LHCN-M2 (cell line): ENCODE results near the gene NR2C1. TPM values are rescaled to one million over a fixed set of nuclear protein-coding genes. Genes with fewer than 3 reads are reported as not detected.

Experiments
- DNase-seq: peaks from one replicate; pipeline ENCODE4 v3.0.0-alpha.2; 2012; ENCODE audit warnings: low read depth
- total RNA-seq: library from RNA; depleted of rRNA; stranded (reverse); fragments of >200 nt; gene quantifications from 2 replicates; pipeline ENCODE4 v1.2.3, GENCODE V29; 2014

The NR2C1 gene
- total RNA-seq, 1 experiment from 2014 or later, result 35.4 TPM

GRCh38 chr12:95085612-95086011, 12.2 kb upstream of the NR2C1 start:
- no peak for DNase-seq

GRCh38 chr12:95083938-95084337, 10.5 kb upstream of the NR2C1 start:
- peak; percentile 97 for DNase-seq

DNA sequence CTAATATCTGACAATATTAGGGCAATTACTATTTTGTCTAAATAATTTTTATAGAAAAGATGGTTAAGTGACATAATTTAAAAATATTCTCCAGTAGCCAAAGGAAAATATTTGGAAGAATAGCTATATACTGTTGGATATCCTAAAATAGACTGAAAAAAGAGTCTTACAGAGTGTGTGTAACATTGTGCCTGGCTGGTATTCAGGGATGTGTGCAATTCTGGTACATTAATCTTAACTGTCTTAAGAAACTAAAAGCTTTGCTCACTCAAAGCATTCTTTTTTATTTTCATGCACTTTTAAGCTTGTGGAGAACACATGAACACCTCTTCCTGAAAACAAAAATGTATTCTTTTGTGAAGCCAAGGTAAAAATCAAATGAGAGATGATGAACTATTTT, 10.1 kb upstream of the NR2C1 start:
- DNase-seq, result peak; percentile 18

GRCh38 chr12:95077341-95077740, 3.9 kb upstream of the NR2C1 start:
- DNase-seq, result no peak

- no peak for DNase-seq
These were observed 1.3 kb upstream of the NR2C1 start for GRCh38 chr12:95074766-95075165.

- no peak for DNase-seq
These were observed 491 bp upstream of the NR2C1 start for GRCh38 chr12:95073698-95074520.

DNA sequence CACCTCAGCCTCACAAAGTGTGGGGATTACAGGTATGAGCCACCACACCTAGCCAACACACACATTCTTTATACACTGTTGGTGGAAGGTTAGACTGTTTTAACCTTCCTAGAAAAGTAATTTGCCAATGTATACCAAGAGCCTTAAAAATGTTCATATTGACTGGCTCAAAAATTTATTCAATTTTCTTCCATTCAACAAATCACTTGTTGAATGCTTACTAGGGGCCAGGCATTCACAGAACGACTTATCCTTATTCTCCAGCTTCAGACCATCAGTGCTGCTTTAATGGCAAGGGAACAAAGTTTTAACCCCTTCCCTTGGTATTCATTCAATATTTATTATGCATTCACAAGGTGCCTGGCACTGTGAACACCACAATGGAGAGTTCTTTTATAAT, 3.0 kb downstream of the NR2C1 start:
- no peak for DNase-seq

- no peak for DNase-seq
These were observed 7.1 kb downstream of the NR2C1 start for GRCh38 chr12:95066091-95066855.

- no peak for DNase-seq
These were observed 12.5 kb downstream of the NR2C1 start for GRCh38 chr12:95060951-95061350.

DNA sequence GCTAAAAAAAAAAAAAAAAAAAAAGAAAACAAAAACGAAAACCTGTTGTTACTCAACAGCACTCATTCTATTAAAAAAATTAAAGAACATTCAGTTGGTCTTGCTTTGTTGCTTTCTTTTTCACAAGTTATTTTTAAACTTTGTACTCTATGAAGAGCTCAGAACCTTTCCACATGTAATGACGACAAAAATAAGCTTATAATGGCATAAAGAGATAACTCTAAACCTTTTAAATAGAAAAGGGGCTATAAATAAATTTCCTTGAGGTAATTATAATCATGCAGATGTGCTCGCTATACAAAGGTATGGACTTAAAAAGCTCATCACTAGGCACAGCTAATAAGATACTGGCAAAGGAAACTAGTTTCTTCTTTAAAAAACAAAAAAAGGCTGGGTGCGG, 13.4 kb downstream of the NR2C1 start:
- no peak for DNase-seq

DNA sequence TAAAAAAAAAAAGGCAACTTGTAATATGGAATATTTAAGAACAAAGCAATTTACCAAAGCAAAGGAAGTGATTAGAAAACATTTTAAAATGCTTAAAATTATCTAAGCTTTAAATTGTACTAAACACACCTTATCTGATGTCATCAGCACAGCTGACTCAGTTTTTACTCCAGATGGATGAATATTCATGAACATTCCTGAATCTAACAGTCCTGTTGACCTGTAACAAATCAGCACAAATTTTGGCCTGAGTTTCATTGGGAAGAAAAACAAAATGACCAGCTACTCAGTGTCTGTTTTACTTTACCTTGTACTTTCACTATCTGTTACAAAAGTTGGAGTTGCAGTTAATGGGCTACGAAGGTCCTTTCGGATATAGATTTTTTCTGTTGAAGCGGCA, 16.0 kb downstream of the NR2C1 start:
- DNase-seq, result no peak

DNA sequence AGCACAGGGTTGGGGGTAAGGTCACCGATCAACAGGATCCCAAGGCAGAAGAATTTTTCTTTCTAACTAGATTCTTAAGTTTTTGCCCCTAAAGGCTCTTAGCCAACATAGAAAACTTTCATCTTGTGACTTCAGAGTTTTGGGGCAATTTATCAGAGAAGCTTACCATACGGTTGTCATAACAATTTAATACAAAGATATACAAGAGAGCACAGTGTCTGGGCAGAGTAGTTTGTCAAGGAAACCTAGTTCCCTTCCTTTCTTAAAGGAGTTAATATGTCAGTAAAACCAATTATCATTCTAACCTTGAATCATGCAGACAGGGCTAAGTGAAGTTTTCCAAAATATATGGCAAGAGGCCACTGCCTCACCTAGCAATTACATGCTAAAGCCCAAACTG, 18.4 kb downstream of the NR2C1 start:
- no peak for DNase-seq

DNA sequence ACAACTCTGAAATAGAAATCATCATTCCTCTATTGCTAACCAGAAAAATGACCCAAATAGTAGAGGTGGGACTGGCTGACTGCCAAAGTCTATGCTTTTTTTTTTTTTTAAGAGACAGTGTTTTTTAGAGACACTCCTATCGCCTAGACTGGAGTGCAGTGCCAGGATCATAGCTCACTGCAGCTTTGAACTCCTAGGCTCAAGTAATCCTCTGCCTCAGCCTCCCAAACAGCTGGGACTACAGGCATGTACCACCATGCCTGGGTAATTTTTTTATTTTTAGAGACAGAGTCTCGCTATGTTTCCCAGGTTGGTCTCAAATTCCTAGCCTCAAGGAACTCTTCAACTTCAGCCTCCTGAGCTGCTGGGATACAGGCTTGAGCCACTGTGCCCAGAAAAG, 19.2 kb downstream of the NR2C1 start:
- DNase-seq, result no peak

GRCh38 chr12:95051241-95051640, 22.2 kb downstream of the NR2C1 start:
- DNase-seq, result no peak

GRCh38 chr12:95037906-95038305, 35.5 kb downstream of the NR2C1 start:
- DNase-seq, result no peak

DNA sequence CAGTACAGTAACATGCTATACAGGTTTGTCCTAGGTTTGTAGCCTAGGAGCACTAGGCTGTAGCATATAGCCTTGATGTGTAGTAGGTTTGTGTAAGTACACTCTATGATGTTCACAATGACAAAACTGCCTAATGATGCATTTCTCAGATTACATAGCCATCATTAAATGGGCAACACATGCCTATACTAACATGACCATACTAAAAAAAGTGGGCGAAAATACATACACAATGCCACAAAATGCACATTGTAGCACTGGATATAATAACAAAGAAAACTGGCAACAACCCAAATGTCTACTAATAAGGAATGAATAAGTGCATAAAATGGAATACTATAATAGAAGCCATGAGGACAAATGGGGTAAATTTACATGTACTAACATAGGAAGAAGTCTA, 38.7 kb downstream of the NR2C1 start:
- DNase-seq, result no peak

DNA sequence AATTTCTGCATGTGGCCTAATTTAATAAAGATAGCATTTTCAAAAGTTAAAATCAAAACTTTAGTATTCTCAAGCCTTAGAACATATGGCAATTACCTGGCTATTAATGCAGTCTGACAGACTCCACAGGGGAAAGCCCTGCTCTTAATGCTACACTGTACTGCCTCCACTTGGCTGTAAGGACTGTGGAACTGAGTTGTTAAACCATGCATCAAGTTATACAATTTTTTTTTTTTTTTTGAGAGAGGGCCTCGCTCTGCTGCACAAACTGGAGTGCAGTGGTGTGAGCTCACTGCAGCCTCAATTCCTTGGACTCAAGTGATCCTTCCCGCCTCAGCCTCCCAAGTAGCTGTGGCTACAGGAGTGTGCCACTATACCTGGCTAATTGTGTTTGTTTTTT, 50.9 kb downstream of the NR2C1 start:
- no peak for DNase-seq

- DNase-seq, result no peak
These were observed 55.9 kb downstream of the NR2C1 start for GRCh38 chr12:95017482-95017881.

GRCh38 chr12:95016120-95016519, 57.3 kb downstream of the NR2C1 start:
- DNase-seq, result no peak

GRCh38 chr12:95014554-95014953, 58.9 kb downstream of the NR2C1 start:
- no peak for DNase-seq

GRCh38 chr12:95006206-95006605, 67.2 kb downstream of the NR2C1 start:
- no peak for DNase-seq

GRCh38 chr12:95004610-95005009, 68.8 kb downstream of the NR2C1 start:
- DNase-seq, result peak; percentile 48

DNA sequence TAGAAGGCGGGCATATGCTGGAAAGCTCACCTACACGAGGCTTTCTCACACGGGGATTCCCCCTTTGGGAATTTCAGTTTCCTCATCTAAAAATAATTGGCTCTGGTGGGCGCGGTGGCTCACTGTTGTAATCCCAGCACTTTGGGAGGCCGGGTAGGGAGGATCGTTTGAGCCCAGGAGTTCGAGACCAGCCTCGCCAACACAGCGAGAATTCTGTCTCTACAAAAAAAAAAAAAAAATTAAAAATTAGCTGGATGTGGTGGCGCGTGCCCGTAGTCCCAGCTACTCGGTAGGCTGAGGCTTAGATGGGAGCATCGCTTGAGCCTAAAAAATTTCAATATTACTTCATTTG, 69.5 kb downstream of the NR2C1 start:
- DNase-seq, result no peak
